Osteoblast (primary cell): ENCODE data around the gene IGF2BP1. TPM values are rescaled to one million over a fixed set of nuclear protein-coding genes. Genes with fewer than 3 reads are reported as not detected.

Experiments
- DNase-seq: peaks from one replicate; pipeline ENCODE4 v3.0.0; 2011; ENCODE audit warnings: low spot score, mixed read lengths; ENCODE audit not compliant: insufficient read length; ENCODE audit errors: missing footprints
- H2AFZ ChIP-seq: 2 replicates; pipeline ENCODE4 v1.6.0; 2011; ENCODE audit warnings: mild to moderate bottlenecking, low read length
- H3K27ac ChIP-seq: 2 replicates; pipeline ENCODE4 v1.5.1; 2011; ENCODE audit warnings: mild to moderate bottlenecking, low read depth, low read length, moderate library complexity
- H3K27me3 ChIP-seq: 2 replicates; pipeline ENCODE4 v1.6.0; 2012; ENCODE audit warnings: mild to moderate bottlenecking, control low read depth, inconsistent platforms, low read length, moderate library complexity; ENCODE audit not compliant: insufficient read depth
- H3K36me3 ChIP-seq: 2 replicates; pipeline ENCODE4 v1.5.1; 2011; ENCODE audit warnings: mild to moderate bottlenecking, low read length, control low read depth, moderate library complexity; ENCODE audit not compliant: insufficient read depth
- H3K4me1 ChIP-seq: 2 replicates; pipeline ENCODE4 v1.5.1; 2011; ENCODE audit warnings: mild to moderate bottlenecking, low read length, control low read depth, moderate library complexity; ENCODE audit not compliant: insufficient read depth
- H3K4me2 ChIP-seq: 2 replicates; pipeline ENCODE4 v1.6.0; 2011; ENCODE audit warnings: mild to moderate bottlenecking, low read length; ENCODE audit not compliant: insufficient read depth
- H3K4me3 ChIP-seq: fragments of 200-600 bp; sonication (generic); 3 replicates; pipeline ENCODE4 v1.5.1; 2012; ENCODE audit warnings: mild to moderate bottlenecking, low read length, inconsistent platforms; ENCODE audit not compliant: insufficient read depth
- H3K79me2 ChIP-seq: 2 replicates; pipeline ENCODE4 v1.6.0; 2012; ENCODE audit warnings: mild to moderate bottlenecking, low read length, control low read depth, inconsistent platforms; ENCODE audit not compliant: insufficient read depth
- H3K9me3 ChIP-seq: 2 replicates; pipeline ENCODE4 v1.5.1; 2011; ENCODE audit warnings: low read depth, low read length, control low read depth
- H4K20me1 ChIP-seq: 2 replicates; pipeline ENCODE4 v1.6.0; 2012; ENCODE audit warnings: mild to moderate bottlenecking, low read length, control low read depth; ENCODE audit not compliant: insufficient read depth
- total RNA-seq: library from RNA; depleted of rRNA; stranded (reverse); fragments of >200 nt; gene quantifications from 2 replicates; pipeline ENCODE4 v1.2.3, GENCODE V29; 2012
- TF ChIP-seq, protein P1 (sequence below): IDR thresholded peaks from 2 replicates; pipeline ENCODE4 v1.5.1; 2011; ENCODE audit warnings: mild to moderate bottlenecking, low read depth, low read length, moderate library complexity; ENCODE audit errors: extremely low read depth

The IGF2BP1 gene
- total RNA-seq, 1 donor: 1.4 TPM

DNA sequence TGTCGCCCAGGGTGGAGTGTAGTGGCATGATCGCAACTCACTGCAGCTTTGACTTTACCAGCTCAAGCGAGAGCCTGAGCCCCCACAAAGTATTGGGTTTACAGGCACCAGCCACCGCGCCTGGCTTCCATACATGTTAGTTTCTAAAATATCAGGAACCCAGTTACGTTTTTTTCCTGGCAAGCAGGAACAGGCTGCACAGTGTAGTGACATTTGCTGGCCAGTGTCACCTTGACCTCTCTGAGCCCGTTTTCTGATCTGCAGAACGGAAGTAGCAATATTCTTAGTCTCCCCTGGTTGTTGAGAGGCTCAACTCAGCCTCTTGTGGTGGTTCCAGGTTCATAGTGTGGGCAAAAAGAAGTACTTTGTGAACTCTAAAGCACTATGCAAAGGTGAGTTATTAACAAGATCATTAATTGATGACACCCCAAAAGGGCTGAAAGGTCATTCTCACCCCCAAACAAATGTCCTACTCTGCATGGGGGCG, 15.6 kb downstream of the IGF2BP1 start:
- Histone ChIP-seq H3K4me2 (peak overlapping the region; percentile 50), H3K4me1 (peaks cover 22% of the 10 kb centered on the region), H2AFZ (no peak overlapping the region), H4K20me1 (no peaks in the 10 kb centered on the region), H3K9me3 (no peaks in the 10 kb centered on the region), H3K4me3 (no peak overlapping the region), H3K79me2 (peaks cover 15% of the 10 kb centered on the region), H3K27ac (no peak overlapping the region), H3K36me3 (no peaks in the 10 kb centered on the region), H3K27me3 (peaks cover 46% of the 10 kb centered on the region)
- TF ChIP-seq, protein P1, sequence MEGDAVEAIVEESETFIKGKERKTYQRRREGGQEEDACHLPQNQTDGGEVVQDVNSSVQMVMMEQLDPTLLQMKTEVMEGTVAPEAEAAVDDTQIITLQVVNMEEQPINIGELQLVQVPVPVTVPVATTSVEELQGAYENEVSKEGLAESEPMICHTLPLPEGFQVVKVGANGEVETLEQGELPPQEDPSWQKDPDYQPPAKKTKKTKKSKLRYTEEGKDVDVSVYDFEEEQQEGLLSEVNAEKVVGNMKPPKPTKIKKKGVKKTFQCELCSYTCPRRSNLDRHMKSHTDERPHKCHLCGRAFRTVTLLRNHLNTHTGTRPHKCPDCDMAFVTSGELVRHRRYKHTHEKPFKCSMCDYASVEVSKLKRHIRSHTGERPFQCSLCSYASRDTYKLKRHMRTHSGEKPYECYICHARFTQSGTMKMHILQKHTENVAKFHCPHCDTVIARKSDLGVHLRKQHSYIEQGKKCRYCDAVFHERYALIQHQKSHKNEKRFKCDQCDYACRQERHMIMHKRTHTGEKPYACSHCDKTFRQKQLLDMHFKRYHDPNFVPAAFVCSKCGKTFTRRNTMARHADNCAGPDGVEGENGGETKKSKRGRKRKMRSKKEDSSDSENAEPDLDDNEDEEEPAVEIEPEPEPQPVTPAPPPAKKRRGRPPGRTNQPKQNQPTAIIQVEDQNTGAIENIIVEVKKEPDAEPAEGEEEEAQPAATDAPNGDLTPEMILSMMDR: no peak
- DNase-seq: peak; percentile 65

DNA sequence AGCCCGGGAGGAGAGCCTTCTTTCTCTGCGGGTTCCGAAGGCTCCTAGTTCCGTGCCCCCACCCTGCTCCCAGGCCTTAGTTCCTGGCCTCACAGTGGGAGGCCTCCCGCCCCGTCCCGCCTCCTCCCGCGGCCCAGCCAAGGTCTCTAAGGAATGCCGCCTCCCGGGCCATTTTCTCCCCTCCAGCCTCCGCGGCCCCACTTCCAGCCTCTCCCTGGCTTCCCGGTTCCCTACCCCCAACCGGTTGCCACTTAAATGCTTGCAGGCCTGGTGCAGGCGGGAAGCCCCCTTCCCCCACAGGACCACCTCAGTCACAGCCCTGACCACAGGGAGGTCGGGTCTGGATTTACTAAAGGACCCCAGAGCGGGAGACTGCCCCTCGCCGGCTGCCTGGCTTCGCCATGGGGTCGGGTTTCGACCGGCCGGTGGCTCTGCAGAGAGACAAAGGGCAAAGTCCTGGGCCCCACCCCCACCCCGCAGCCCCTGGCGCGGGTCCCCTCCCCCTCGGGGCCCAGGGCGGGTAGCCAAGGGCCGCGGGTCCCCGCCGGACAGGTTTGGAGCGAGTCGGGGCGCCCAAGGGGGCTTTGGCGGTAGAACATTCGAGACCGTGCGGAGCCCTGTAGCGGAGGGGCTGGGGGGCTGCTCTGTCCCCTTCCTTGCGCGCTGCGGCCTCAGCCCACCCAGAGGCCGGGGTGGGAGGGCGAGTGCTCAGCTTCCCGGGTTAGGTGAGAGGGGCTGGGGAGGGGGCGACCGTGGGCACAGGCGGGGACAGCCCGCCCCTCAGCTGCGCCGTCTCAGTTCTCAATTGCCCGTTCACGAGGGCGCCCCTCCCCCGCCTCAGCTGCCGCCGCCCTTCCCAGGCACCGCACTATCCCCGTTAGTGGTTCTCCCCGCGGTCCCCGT, 16.4 kb downstream of the IGF2BP1 start:
- Histone ChIP-seq H3K4me3 (peak overlapping the region; percentile 47), H3K79me2 (peaks cover 18% of the 10 kb centered on the region), H3K36me3 (no peaks in the 10 kb centered on the region), H3K27me3 (peaks cover 46% of the 10 kb centered on the region), H2AFZ (peak overlapping the region; percentile 22), H3K4me2 (peak overlapping the region; percentile 50), H4K20me1 (no peaks in the 10 kb centered on the region), H3K4me1 (peaks cover 22% of the 10 kb centered on the region), H3K9me3 (no peaks in the 10 kb centered on the region), H3K27ac (no peak overlapping the region)
- peak; percentile 77 for DNase-seq
- TF ChIP-seq, protein P1: no peak

DNA sequence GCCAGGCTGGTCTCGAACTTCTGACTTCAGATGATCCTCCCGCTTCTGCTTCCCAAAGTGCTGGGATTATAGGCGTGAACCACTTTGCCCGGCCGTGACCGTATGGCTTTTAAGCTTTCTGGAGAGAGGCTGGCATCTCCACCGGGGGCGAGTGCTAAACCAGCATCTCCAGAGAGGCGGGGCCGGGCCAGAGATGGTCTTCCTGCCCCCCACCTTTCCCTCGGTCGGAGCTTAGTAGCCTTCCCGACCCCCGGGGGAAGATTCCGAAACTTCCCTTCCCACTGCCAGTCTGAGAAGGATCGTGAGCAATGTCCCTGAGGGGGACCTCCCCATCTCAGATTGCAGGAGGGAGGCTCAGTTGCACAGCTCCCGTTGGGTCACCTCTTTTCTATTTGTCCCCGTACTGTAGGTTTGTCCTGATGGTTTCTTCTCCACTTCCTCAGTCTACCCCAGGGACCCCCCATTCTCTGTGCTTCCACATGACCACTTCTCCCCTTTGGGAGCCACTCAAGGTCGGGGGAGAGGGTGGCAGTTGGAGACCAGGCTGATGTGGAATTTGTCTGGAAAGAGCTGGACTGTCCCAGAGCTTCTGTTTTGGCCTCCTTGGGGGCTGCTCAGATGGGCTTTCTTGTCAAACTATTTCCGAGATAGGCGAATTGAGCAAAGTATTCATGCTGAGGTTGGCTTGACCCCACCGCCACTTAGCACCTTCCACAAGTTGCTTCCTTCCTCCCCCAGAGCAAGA, 18.2 kb downstream of the IGF2BP1 start:
- Histone ChIP-seq H4K20me1 (no peaks in the 10 kb centered on the region), H3K4me3 (no peak overlapping the region), H3K79me2 (peaks cover 25% of the 10 kb centered on the region), H2AFZ (no peak overlapping the region), H3K4me2 (no peak overlapping the region), H3K27ac (no peak overlapping the region), H3K9me3 (no peaks in the 10 kb centered on the region), H3K4me1 (peaks cover 22% of the 10 kb centered on the region), H3K36me3 (no peaks in the 10 kb centered on the region), H3K27me3 (peaks cover 46% of the 10 kb centered on the region)
- DNase-seq: no peak
- TF ChIP-seq, protein P1: no peak
